ENCODE results near the gene CFAP20DC.
"Not testable (repeated sequence)": the region's sequence is repeated elsewhere in the genome, so short reads cannot be mapped to it uniquely, and the experiment has no call there.

Gene CFAP20DC

GRCh38 chr3:58962816-58963215 lies 87.0 kb downstream of the CFAP20DC start:
- no peak for DNase-seq

- no peak for DNase-seq
Measured at GRCh38 chr3:58962040-58962651, 87.7 kb downstream of the CFAP20DC start.

GRCh38 chr3:58955308-58955707 lies 94.5 kb downstream of the CFAP20DC start:
- no peak for DNase-seq

DNA sequence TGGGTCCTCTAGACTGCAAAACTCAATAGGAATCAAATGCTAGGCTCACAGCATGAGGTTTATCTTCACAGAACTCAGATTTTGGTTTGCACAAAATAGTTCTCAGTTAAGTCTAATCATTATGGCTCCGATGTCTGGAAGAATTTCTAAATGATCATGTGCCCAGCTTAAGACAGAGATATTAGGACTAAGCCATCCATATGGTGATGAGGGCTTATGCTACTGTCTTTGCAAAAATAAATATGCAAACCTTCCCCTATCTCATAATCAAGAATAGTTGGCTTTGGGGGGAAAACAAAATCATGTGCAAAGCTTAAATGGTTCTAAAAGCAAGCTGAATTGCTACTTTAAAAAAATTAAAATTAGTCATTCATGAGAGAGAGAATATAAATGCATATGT lies 96.5 kb downstream of the CFAP20DC start:
- DNase-seq = no peak

DNA sequence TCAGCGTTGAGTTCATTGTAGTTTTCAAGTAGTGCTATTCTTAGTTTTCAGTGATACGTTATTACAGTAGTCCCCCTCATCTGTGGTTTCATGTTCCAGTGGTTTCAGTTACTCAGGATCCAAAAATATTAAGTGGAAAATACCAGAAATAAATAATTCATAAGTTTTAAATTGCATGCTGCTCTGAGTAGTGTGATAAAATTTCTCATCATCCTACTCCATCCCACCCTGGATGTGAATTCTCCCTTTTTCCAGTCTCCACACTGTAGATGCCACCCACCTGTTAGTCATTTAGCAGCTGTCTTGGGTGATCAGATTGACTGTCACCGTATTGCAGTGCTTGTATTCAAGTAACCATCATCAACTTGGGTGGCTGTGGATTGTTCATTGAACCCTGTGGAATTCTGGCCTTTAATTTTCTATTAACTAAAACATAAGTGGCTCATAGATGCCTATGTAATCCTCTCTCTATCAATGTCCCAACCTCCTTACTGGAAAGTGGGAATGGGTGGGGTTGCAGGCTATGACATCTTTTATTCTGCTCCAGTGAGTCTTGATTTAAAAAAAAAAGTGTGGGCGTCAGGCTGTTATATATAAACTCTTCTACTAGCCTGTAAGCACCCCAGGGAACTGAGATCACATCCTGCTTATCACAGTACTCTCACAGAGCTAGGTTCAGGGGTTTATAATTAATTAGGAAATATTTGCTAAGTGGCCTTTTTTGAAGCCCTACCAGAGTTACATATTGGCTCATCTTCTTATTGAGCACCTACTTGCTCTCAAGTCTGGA lies 97.5 kb downstream of the CFAP20DC start:
- DNase-seq = no peak

DNA sequence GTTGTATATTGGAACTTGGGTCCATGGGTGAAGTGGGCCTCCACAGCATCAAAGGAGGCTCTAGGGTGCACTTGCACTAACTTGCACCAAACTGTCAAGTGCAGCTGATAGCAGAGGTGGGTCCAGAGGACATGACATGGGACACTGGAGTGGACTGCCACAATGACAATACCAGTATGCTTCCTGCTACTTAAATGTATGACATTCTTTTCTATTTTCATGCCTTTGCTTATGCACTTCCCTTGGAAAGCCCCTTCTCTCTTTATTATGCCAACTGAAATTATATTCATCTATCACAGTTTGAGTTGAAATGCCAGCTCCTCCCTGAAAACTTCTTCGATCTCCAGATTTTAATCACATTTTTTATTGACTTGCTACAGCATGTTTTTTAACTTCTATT lies 101.8 kb downstream of the CFAP20DC start:
- no peak for DNase-seq

DNA sequence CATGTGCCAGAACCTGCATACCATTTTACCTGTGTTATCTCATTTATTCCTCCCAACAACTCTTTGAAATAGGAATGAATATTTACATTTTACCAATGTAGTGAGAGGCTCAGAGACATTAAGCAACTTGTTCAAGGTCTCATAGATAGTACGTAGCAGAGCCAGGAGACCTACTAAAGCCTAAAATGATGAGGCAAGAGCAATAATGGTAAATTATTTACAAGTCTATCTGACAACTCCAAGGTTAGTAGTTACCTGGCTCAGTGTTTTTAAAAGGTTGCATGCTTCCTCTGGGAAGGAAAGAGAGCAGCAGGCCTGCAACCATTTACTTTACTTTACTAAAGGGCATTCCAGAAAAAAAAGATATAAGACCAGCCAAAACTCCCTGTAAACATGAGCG lies 103.0 kb downstream of the CFAP20DC start:
- no peak for DNase-seq

GRCh38 chr3:58938057-58938456 lies 111.8 kb downstream of the CFAP20DC start:
- DNase-seq = no peak

- no peak for DNase-seq
Measured at GRCh38 chr3:58924578-58924977, 125.2 kb downstream of the CFAP20DC start.

GRCh38 chr3:58900386-58900785 lies 149.4 kb downstream of the CFAP20DC start:
- no peak for DNase-seq

- DNase-seq = no peak
Measured at GRCh38 chr3:58899953-58900298, 149.9 kb downstream of the CFAP20DC start.

- DNase-seq = no peak
Measured at GRCh38 chr3:58899159-58899952, 150.5 kb downstream of the CFAP20DC start.

GRCh38 chr3:58898513-58898912 lies 151.3 kb downstream of the CFAP20DC start:
- no peak for DNase-seq

DNA sequence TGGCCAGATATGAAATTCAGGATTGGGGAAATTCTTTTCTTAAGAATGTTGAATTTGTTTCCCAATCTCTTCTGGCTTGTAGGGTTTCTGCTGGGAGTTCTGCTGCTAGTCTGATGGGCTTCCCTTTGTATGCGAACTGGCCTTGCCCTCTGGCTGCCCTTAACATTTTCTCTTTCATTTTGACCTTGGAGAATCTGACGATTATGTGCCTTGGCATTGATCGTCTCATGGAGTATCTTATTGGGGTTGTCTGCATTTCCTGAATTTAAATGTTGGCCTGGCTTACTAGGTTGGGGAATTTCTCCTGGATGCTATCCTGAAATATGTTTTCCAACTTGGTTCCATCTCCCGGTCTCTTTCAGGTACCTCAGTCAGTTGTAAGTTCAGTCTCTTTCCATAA lies 152.2 kb downstream of the CFAP20DC start:
- DNase-seq = no peak

GRCh38 chr3:58895678-58896077 lies 154.1 kb downstream of the CFAP20DC start:
- DNase-seq = not testable (repeated sequence)

- DNase-seq = not testable (repeated sequence)
Measured at GRCh38 chr3:58892526-58892925, 157.3 kb downstream of the CFAP20DC start.

GRCh38 chr3:58888087-58888486 lies 161.7 kb downstream of the CFAP20DC start:
- DNase-seq = no peak

DNA sequence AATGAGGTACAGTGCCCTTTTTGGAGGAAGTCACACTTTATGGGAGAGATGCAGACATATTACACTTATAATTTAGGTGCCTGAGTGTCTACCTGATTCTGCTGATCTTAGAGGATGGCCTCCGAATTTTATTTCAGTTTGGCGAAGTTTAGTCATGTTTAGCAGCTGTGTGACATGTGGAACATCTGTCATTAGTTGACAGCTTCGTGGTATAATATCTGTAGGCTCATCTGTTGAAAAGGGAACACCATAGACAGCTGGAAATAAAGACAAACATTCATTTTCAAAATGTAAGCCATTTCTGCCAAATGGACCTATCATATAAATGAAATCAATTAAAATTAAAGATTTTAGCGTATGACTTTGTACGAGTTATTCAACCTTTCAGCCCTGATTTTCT lies 165.4 kb downstream of the CFAP20DC start:
- DNase-seq = no peak

DNA sequence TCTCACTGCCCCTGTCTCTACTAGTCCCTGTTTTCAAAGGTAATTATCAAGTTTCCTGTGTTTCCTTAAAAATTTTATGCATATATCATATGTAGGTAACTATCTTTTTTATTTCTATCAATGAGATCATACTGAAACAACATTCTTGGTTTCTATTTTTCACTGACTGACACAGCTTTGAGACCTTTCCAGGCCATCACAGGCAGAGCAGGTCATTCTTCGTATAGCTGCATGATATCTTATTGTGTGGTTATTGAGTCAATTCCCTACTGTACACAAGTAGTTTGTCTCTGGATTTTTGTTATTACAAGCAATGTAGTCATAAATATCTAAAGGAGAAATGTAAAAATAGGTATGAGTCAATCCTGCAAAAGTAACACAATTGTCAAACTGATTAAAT lies 169.6 kb downstream of the CFAP20DC start:
- no peak for DNase-seq

DNA sequence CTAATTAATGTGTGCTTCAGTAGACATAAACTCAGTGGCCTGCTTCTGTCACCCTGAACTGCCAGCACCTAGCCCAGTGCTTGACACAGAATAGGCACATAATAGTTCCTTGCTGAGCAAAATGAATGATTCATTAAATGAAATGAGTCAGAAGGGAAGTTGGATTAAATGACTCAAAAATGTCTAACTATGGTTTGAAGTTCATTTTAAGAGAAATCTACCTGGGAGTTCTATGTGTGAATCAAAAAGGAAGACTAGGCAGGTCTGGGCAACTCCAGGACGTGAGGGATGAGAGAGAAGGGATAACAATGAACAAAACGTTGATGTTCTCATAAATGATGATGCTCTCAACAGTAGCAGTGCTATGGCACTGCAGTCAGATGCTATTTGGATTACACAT lies 175.0 kb downstream of the CFAP20DC start:
- DNase-seq = no peak

- no peak for DNase-seq
Measured at GRCh38 chr3:58874248-58874741, 175.5 kb downstream of the CFAP20DC start.

- no peak for DNase-seq
Measured at GRCh38 chr3:58868097-58868779, 181.6 kb downstream of the CFAP20DC start.

DNA sequence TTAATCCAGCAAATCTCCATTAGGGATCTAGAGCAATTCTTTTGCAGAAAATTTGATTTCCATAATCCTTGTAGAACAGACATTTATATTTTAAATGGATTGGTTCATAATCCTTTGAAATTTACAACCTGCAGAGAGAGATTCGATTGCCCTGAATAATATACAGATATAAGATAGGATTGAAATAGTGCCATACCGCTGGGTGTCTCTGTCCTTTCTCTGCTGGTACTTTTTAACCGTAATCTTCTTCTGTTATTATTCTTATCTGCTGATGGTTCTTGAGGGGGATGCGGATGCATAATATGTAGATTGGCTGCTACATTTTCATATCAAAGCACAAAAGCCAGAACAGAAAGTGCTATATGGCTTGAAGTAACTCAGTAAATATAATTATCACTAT lies 182.2 kb downstream of the CFAP20DC start:
- no peak for DNase-seq

Measured in effector CD4-positive, alpha-beta T cell (primary cell).